KG1 (cell line): ENCODE data around the gene ADH4.
"Not testable (repeated sequence)": the region's sequence is repeated elsewhere in the genome, so short reads cannot be mapped to it uniquely, and the experiment has no call there.

Experiments
- DNase-seq: peaks from one replicate; lab custom pipeline; 2025; lab: John Stamatoyannopoulos, UW

ADH4 gene

DNA sequence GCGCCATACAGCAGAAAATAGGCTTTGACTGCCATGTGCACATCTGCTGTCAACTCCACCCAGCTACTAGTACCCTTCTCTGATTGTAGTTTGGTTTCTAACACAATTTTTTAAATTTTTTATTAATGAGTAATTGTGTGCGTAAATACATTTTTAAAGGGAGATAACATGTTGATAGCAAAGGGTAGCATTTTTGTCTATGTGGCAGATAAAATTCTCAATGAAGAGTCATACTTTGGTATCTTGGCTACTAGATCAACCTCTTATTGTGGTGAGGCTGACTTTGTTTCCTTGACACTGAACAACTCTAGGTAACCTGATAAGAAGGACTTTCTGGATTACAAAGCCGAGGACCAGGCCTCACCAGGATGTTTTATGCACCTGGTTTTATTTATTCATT, 9.5 kb downstream of the ADH4 start:
- DNase-seq, result no peak

DNA sequence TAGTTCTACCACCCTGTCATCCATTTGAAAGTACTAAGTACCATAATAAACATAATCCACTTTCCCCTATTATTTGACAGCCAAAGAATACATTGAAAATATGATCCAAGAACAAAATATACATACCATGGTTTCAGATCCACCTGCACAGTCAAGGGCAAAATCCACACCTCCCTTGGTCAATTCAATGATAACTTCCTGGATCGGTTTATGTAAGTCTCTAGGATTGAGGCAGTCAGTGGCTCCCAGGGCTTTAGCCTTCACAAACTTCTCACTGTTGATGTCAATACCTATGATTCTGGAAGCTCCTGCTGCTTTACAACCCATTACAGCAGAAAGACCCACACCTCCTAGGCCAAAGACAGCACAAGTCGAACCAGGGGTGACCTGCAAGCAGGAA, 12.7 kb downstream of the ADH4 start:
- DNase-seq, result no peak

DNA sequence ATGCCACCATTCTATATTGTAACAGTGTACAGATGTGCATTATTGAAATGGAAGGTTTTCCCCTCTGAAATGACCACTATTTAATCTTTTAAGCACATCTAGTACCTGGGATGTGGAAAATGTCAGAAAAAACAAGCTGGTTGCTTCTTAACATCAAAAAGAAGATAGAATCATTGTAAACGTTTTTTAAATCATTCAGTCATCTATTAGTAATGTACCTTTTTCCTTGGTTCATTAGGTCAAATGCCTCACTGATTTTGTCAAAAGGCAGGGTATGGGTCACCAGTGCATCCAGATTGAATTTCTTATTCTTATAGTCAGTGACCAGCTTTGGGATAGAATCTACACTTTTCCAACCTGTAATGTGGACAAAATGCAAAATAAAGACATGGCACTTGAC, 17.7 kb downstream of the ADH4 start:
- no peak for DNase-seq

GRCh38 chr4:99121008-99121407, 23.1 kb downstream of the ADH4 start:
- no peak for DNase-seq

DNA sequence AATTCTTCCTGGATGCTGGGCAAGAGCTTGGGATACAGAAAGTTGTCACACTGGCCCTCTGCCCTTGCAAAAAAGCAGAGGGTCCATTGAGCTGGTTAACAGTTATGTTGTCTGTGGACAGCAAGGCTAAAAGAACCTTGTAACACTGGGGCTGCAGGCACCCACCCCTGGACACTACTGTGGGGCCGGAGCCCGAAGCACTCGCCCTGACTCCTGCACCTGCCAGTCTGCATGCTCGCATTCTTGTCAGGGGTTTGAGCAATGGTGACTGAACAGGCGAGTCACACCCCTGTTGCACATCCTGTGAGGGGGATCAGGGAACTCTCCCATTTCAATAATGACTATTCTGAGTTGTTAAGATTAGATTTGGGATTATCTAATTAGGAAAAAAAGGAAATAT, 23.6 kb downstream of the ADH4 start:
- no peak for DNase-seq

DNA sequence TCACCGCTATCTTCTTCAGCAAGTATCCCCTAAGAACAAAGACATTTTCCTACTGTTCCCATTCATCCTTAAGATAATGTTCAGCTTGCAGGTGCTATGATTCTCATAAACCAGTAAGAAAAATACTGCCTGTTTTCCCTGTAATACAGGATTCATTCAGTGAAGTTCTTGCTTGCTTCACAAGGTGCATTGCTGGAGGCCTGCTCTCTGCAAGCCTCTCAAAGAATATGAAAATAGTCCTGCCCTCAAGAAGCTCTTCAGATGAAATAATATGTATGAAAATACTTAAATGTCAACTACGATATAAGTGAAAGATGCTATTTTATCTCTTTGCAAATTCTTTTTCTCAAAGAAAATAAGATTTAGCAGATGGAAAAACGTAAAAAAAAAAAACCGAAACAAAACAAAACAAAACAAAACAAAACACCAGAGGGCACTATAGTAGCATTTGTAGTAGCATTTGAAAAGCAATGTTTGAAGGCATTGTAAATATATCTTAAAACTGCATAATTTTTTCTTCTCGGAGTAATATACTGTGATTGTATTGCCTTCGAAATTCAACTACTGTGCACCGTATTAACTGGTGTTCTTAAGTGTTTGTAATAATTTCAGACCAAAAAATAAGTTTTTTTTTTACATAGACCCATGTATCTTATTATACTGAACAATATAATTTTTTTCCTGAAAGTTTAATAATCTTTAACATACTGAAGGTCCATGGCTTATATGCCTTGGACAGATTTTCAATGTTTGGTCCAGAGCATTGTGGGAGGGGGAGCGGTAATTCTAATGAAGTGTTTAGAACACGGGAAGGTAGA, 26.0 kb downstream of the ADH4 start:
- DNase-seq, result peak; percentile 7

GRCh38 chr4:99117122-99117841, 26.8 kb downstream of the ADH4 start:
- DNase-seq, result not testable (repeated sequence)

- DNase-seq, result not testable (repeated sequence)
These were observed 34.8 kb downstream of the ADH4 start for GRCh38 chr4:99109286-99109685.

DNA sequence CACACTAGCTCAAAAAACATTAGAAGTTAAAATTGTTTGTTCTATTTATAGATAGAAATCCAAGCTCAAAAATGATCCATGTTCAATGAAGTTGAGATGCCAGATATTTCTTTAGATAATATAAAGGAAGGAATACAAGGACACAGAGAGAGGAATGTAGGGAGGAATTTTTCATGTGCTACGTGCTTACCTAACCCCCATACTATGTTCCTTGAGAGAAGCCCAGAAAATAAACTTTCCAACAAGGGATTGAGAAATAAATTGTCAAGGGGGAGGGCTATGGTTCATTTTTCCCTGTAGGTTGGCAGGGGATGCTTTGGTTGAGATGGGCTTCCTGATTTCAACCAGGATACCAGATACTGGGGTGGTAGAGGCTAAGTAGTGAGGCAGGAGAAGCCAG, 39.9 kb downstream of the ADH4 start:
- no peak for DNase-seq

- no peak for DNase-seq
These were observed 40.9 kb downstream of the ADH4 start for GRCh38 chr4:99103166-99103565.

- DNase-seq, result no peak
These were observed 41.5 kb downstream of the ADH4 start for GRCh38 chr4:99102634-99103033.

DNA sequence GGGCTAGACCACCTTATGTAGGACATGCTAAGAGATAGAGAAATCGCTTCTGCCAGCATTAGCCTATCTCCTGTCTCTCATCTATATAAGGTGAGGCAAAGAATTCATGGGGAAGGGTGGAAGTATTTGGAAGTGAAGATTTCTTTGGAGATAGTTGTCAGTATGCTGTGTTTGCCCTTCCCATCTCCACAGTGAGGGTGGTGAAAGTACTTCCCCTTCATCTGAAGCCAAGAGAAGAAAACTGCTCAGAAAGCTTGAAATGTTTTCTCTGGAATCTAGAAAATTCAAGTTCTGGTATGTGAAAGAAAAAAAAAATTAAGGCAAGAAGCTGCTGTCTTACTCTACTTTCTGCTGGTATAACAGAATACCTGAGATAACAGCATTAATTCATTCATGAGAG, 43.2 kb downstream of the ADH4 start:
- DNase-seq, result no peak

DNA sequence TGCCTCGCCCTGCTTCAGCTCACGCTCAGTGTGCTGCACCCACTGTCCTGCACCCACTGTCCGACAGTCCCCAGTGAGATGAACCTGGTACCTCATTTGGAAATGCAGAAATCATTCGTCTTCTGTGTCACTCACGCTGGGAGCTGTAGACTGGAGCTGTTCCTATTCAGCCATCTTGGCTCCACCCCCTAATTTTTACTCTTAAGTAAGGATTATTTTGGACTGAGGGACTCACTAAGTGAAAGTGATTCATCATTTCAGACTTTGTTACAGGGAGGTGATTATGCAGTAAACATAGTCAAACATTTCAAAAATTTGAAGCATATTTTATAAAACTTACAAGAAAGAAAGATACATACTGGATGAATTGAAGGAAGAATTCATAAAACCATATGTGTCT, 44.3 kb downstream of the ADH4 start:
- not testable (repeated sequence) for DNase-seq

DNA sequence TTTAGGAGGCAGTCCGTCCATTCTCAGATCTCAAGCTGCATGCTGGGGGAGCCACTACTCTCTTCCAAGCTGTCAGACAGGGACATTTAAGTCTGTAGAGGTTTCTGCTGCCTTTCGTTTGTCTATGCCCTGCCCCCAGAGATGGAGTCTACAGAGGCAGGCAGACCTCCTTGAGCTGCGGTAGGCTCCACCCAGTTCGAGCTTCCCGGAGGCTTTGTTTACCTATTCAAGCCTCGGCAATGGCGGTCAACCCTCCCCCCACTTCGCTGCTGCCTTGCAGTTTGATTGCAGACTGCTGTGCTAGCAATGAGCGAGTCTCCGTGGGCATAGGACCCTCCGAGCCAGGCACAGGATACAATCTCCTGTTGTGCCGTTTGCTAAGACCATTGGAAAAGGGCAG, 44.8 kb downstream of the ADH4 start:
- DNase-seq, result no peak

DNA sequence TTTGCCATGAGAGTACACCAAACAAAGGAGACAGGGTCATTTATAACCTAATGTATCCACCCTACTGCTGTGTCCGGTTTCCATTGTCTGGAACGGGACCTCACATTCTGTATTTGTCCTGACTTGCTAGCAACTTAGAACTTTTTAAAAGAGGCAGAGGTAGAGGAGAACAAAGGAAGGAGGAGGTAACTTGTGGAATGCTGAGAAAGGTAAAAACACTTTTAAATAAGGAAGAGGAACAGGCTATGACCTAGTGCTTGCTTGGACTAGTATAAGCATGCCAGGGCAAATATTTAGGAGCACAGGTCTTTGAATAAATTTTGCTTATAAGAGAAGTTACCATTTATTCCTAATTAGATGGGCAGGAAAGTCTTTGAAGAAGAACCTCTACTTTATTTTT, 52.3 kb downstream of the ADH4 start:
- not testable (repeated sequence) for DNase-seq

DNA sequence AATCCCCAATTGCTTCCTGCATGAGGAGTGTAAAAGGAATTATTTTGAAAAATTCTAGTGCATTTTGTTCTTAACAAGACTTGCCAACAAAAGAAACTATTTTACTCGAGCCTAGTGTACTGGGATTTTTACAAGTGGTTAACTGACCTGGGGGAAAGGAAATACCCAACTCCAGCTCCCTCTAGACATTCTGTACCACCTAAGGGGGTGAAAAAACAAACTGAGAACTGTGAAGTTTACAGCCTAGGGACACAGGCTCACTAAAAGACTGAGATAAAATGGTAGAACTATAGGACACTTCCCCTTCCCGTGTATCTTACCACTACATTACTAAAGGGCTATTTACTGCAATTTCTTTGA, 52.9 kb downstream of the ADH4 start:
- no peak for DNase-seq

- DNase-seq, result no peak
These were observed 53.4 kb downstream of the ADH4 start for GRCh38 chr4:99090481-99091215.

DNA sequence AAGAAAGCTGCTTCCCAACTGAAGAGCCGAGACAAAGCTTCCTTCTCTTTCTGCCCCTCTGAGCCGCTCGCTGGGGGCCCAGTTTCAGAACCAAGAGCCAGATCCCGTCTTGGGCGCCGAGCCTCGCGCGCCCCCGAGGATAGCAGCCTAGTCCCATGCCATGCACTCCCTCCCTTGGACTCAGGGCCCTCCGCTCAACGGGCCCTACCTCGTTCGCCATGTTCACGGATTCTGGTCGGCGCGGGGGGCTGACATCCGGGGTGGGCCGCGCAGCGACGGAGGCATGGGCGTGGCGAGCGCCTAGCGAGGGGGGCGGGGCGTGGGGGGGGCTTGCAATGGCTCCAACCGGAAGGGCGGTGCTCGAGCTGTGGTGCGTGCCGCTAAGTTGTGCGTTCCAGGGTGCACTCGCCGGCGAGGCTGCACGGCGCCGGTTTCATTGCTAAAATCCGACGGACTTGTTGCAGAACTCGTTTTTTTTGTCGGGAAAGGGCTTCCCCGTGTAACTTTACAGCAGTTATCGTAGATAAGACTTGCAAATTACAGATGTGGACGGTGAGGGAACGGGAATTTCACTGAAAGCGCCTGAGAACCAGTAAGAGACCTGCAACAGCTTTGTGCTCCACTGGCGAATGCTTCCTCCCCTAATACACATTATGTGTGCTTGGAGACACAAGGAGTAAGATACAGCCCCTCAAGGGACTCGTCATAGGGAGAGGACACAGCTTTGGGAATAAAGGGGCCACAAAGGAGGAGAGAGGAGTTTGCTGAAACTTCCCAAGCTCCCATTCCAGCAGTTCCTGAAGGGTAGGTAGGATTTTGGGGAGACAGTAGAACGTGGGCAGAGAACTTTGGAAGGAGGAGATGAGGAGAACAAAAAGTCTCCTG, 55.4 kb downstream of the ADH4 start, which contains the start of gene ADH5:
TSS of gene ADH5 (minus strand) at position 308 of the 885 bp plus-strand sequence. CDS start at position 220, 88 bp downstream.
- DNase-seq, result peak; percentile 73

DNA sequence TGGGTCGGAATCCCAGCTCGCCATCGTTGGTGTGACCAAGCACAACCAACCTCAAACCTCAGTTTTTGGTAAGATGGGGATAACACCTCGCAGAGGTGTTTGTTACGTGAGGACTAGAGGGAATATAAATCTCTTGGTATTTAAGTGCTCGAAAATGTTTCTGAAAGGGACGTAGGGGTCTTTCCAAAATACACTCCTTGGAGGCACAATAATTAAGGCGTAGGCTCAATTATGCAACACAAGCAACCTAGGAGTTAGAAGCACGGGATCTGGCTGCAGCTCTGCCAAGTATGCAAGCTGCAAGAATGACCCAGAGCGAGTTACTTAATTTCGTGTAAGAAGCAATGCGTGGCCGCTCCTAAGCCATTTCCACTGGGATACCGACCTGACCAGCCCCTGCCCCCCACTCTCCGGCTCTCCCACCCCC, 56.1 kb downstream of the ADH4 start:
- no peak for DNase-seq

DNA sequence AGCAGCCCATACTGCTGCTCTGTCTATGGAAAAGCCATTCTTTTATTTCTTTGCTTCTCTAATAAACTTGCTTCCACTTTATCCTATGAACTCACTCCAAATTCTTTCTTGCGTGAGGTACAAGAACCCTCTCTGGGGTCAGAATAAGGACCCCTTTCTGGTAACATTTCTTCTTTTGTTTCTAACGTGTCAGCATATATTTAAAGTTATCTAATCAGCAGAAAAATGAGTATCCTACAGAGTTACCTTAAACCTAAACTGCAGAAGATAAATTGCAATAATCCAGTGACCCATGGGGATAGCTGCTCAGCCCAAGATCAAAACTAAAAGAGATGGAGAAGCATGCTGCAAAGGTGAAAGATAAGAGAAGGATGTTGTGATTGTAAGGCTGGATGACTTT, 59.5 kb downstream of the ADH4 start:
- DNase-seq, result no peak

- DNase-seq, result no peak
These were observed 61.9 kb downstream of the ADH4 start for GRCh38 chr4:99082192-99082591.

DNA sequence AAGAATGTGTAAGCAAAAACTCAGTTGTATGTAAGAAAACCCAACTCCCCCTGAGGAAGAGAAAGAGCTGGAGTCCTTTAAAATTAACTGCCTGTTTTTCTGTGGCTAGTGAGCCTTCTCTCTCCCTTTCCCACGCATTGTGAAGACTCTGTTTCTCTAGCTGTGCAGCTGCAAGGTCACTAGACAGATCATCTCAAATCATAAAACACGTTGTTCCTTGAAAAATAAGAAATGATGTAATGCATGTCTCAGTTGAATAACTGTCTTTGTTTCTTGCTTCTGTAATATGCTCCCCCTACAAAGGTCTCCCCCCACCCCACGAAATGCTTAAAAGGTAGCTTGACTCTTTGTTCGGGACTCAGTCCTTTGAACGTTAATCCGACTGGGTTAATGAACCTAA, 63.2 kb downstream of the ADH4 start:
- DNase-seq, result not testable (repeated sequence)
